Tibial nerve (tissue), 4 donors: ENCODE results near the gene CINP. TPM values are rescaled to one million over a fixed set of nuclear protein-coding genes. Genes with fewer than 3 reads are reported as not detected.

Experiments
- DNase-seq, 2 donors: peaks; one replicate each; pipeline ENCODE4 v3.0.0-alpha.2; 2019; ENCODE audit warnings: low spot score in 2 of 2
- H3K27ac ChIP-seq, 4 donors: fragments of 200-600 bp; sonication (generic) in 3 of 4; one replicate each; pipeline ENCODE4 v1.5.1; 2017 to 2019; ENCODE audit warnings: mild to moderate bottlenecking in 1 of 4
- H3K27me3 ChIP-seq, 2 donors: fragments of 200-600 bp; sonication (generic) in 1 of 2; one replicate each; pipeline versions ENCODE4 v1.5.1 to v1.6.0; 2017 to 2019
- H3K36me3 ChIP-seq, 3 donors: fragments of 200-600 bp; sonication (generic); one replicate each; pipeline ENCODE4 v1.5.1; 2018 to 2019
- H3K4me1 ChIP-seq, 4 donors: fragments of 200-600 bp; sonication (generic) in 3 of 4; one replicate each; pipeline ENCODE4 v1.5.1; 2017 to 2019
- H3K4me3 ChIP-seq, 4 donors: fragments of 200-600 bp; sonication (generic) in 3 of 4; one replicate each; pipeline ENCODE4 v1.5.1; 2017 to 2019; ENCODE audit warnings: mild to moderate bottlenecking in 1 of 4, moderate library complexity in 1 of 4
- H3K9me3 ChIP-seq, 4 donors: fragments of 200-600 bp; sonication (generic) in 3 of 4; one replicate each; pipeline ENCODE4 v1.5.1; 2017 to 2019
- EP300 ChIP-seq, 2 donors: sonication (generic); formaldehyde crosslinking; IDR thresholded peaks; one replicate each; pipeline ENCODE4 v1.6.1; 2017; ENCODE audit warnings: antibody characterized with exemption in 2 of 2, mild to moderate bottlenecking in 1 of 2
- POLR2A ChIP-seq, 2 donors: fragments of 450-650 bp; IDR thresholded peaks; one replicate each; pipeline ENCODE4 v1.6.1; 2017; ENCODE audit warnings: antibody characterized with exemption in 2 of 2, mild to moderate bottlenecking in 2 of 2, moderate library complexity in 2 of 2
- WGBS, 2 donors: methylation state at CpG; one replicate each; pipeline ENCODE4 v1.1.5; 2018; 5-methylcytosine and 5-hydroxymethylcytosine counted together
- total RNA-seq, 4 donors: library from RNA; depleted of rRNA; stranded (reverse); fragments of >200 nt; gene quantifications; one replicate each; pipeline ENCODE4 v1.1.0, GENCODE V29; 2016
- TF ChIP-seq, protein P1 (sequence below), 5 experiments: fragments of 200-600 bp in 3 of 5; fragments of 450-650 bp in 2 of 5; sonication (generic) in 3 of 5; IDR thresholded peaks; one replicate each; pipeline ENCODE4 v1.5.1; 2016 to 2019; ENCODE audit warnings: antibody characterized with exemption in 5 of 5, mild to moderate bottlenecking in 3 of 5, moderate library complexity in 2 of 5

Gene CINP
- 10 to 100 TPM; 21.2 to 40.2 (median 31.2) TPM for total RNA-seq

DNA sequence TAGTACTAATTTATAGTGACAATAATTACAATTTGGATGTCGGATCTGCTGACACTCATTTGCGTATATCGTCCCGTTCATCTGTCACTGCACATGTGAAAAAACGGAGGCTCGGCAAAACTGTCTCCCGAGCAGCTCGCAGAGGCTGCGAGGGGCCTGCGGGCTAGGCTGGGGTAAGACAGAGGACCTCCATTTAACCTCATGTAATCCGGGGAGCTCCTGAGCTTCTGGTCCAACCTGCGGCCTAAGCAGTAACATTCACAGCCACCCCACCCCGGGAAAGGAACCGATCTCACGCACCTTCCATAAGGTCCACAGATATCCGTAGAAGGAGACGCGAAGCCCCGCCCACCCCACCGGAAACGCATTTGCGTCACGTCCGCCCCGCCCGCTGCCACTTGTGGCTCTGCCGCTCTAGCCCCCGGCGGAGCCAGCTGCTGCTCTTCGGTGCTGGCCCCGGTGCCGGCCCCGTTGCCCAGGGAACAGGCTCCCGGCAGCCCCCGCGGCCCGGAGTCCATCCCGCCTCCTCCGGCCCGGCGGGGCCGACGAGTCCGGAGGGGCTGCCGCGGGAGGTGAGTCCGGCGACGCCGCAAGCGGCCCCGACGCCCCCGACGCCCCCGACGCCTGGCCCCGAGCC lies at the start of gene CINP, which contains the start of gene TECPR2:
TSS of gene CINP (minus strand) at position 346 of the 637 bp plus-strand sequence. CDS start at position 307, 39 bp downstream.
TSS of gene TECPR2 (plus strand) at position 397 of the 637 bp plus-strand sequence. CDS start 13,781 bp downstream, outside the sequence.
- 0% methylated on average over 16 to 29 of the region's 58 CpGs for WGBS, 2 donors
- peak; percentile 52 to 83 for TF ChIP-seq POLR2A (IDR thresholded peaks at IDR 0.05)
- peak; percentile 76 to 78 for TF ChIP-seq EP300 (IDR thresholded peaks at IDR 0.05)
- TF ChIP-seq, protein P1, sequence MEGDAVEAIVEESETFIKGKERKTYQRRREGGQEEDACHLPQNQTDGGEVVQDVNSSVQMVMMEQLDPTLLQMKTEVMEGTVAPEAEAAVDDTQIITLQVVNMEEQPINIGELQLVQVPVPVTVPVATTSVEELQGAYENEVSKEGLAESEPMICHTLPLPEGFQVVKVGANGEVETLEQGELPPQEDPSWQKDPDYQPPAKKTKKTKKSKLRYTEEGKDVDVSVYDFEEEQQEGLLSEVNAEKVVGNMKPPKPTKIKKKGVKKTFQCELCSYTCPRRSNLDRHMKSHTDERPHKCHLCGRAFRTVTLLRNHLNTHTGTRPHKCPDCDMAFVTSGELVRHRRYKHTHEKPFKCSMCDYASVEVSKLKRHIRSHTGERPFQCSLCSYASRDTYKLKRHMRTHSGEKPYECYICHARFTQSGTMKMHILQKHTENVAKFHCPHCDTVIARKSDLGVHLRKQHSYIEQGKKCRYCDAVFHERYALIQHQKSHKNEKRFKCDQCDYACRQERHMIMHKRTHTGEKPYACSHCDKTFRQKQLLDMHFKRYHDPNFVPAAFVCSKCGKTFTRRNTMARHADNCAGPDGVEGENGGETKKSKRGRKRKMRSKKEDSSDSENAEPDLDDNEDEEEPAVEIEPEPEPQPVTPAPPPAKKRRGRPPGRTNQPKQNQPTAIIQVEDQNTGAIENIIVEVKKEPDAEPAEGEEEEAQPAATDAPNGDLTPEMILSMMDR (IDR thresholded peaks at IDR 0.05) = peak in 1 of 5 experiments; percentile 33
- H3K27ac ChIP-seq = peak within 1 kb of the TSS; percentile 94 to 98 (median 96)

DNA sequence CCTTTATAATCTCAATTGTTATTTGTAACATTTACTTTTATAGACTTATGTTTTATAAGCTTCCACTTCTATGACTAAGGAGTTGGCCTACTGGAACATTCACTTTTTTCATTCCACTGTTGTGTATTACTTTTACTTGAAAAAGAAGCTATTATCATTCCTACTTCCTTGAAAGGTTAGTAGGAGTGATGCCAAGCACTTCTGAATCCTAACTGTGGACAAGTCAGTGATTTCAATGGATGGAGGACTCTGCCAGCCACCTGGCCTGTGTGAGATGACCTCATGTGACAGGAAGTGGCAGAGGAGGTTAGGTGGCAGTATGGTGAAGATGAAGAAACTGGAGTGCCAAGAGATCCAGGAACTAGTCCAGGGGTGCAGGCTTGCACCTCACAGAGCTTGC lies 46.0 kb upstream of the CINP start:
- peaks cover 0 to 8% (median 0%) of the 10 kb centered on the region in 4 donors for H3K4me1 ChIP-seq
- no peak for TF ChIP-seq POLR2A (IDR thresholded peaks at IDR 0.05)
- TF ChIP-seq, protein P1 (IDR thresholded peaks at IDR 0.05) = no peak
- no peak for TF ChIP-seq EP300 (IDR thresholded peaks at IDR 0.05)
- no peaks in the 10 kb centered on the region for H3K9me3 ChIP-seq
- H3K27ac ChIP-seq = peak overlapping the region in 1 of 4 donors; percentile 8
- no peak for DNase-seq
- H3K27me3 ChIP-seq = no peaks in the 10 kb centered on the region
- H3K4me3 ChIP-seq = no peak overlapping the region
- peaks cover 0 to 43% (median 0%) of the 10 kb centered on the region in 3 donors for H3K36me3 ChIP-seq

More for the DNA sequence above, at the start of gene CINP, which contains the start of gene TECPR2:
- no peaks in the 10 kb centered on the region for H3K27me3 ChIP-seq
- H3K4me3 ChIP-seq = peak within 1 kb of the TSS; percentile 76 to 96 (median 92)
- H3K4me1 ChIP-seq = peaks cover 0 to 44% (median 23%) of the 10 kb centered on the region in 4 donors
- H3K9me3 ChIP-seq = no peaks in the 10 kb centered on the region
- H3K36me3 ChIP-seq = peaks cover 0 to 13% (median 6%) of the 10 kb centered on the region in 3 donors
- peak; percentile 97 to 98 for DNase-seq

DNA sequence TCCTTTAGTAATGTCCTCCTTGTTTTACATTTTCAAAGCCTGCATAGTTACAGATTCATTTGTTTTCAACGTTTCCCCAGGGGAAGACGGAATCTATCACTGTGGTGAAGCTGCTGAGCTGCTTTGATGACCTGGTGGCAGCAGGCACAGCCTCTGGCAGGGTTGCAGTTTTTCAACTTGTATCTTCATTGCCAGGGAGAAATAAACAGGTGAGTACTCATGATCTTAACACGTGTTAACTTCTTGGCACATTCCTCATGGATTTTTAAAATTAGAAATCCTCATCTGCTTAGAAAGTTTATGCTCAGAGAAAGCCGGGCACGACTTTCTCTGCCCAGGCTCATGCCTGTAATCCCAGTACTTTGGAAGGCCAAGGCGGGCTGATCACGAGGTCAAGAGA lies 44.6 kb upstream of the CINP start:
- H3K4me1 ChIP-seq = peaks cover 0 to 8% (median 0%) of the 10 kb centered on the region in 4 donors
- DNase-seq = no peak
- H3K36me3 ChIP-seq = peaks cover 0 to 51% (median 0%) of the 10 kb centered on the region in 3 donors
- H3K27ac ChIP-seq = peak overlapping the region in 1 of 4 donors; percentile 50
- TF ChIP-seq, protein P1 (IDR thresholded peaks at IDR 0.05) = no peak
- TF ChIP-seq EP300 (IDR thresholded peaks at IDR 0.05) = no peak
- no peak for TF ChIP-seq POLR2A (IDR thresholded peaks at IDR 0.05)
- peaks cover 0 to 12% (median 4%) of the 10 kb centered on the region in 4 donors for H3K9me3 ChIP-seq
- H3K4me3 ChIP-seq = no peak overlapping the region
- no peaks in the 10 kb centered on the region for H3K27me3 ChIP-seq
- WGBS, 2 donors = 89 to 90% methylated on average over 7 of the region's 7 CpGs

DNA sequence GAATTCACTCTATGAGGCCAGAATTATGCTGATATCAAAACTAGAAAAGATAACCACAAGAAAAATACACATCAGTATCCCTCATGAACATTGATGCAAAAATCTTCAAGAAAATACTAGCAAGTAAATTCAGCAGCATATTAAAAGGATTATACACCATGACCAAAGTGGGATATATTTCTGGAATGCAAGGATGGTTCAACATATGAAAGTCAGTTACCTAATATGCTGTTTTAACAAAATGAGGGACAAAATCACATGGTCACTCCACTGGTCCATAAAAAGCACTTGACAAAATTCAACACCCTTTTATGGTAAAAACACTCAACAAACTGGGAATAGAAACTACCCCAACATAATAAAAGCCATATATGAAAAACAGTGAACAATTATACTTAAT lies 40.3 kb upstream of the CINP start:
- Histone ChIP-seq H3K36me3 (peaks cover 0 to 63% (median 0%) of the 10 kb centered on the region in 3 donors), H3K9me3 (peaks cover 0 to 23% (median 4%) of the 10 kb centered on the region in 4 donors), H3K4me1 (peaks cover 0 to 3% (median 0%) of the 10 kb centered on the region in 4 donors), H3K27me3 (no peaks in the 10 kb centered on the region), H3K4me3 (no peak overlapping the region), H3K27ac (no peak overlapping the region)
- TF ChIP-seq POLR2A (IDR thresholded peaks at IDR 0.05) (no peak), EP300 (IDR thresholded peaks at IDR 0.05) (no peak)
- TF ChIP-seq, protein P1 (IDR thresholded peaks at IDR 0.05) = no peak
- DNase-seq = no peak

DNA sequence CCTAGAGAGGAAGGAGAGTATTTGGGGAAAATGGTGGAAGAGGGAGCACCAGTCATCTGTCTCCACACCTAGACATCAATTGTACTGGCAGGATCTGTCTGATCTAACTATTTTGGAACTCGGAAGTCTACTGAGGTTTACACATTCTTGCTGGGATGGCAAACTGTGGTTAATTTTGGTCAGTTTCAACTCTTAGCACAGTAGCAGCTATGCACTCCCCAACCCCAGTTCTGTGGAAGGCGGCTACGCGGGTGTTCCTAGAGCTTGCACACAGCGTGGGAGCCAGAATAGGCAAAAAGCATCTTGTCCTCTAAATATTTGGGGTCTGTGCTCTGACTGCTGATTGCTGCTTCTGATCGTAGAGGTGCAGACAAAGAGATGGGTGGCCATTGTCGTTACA lies 33.8 kb upstream of the CINP start:
- peaks cover 0 to 44% (median 0%) of the 10 kb centered on the region in 3 donors for H3K36me3 ChIP-seq
- no peak for TF ChIP-seq POLR2A (IDR thresholded peaks at IDR 0.05)
- no peak for TF ChIP-seq EP300 (IDR thresholded peaks at IDR 0.05)
- TF ChIP-seq, protein P1 (IDR thresholded peaks at IDR 0.05) = no peak
- H3K27ac ChIP-seq = no peak overlapping the region
- no peak overlapping the region for H3K4me3 ChIP-seq
- H3K27me3 ChIP-seq = no peaks in the 10 kb centered on the region
- no peak for DNase-seq
- H3K9me3 ChIP-seq = peaks cover 0 to 6% (median 0%) of the 10 kb centered on the region in 4 donors
- whole genome bisulfite sequencing, 2 donors = 77 to 85% methylated on average over 7 of the region's 7 CpGs
- no peaks in the 10 kb centered on the region for H3K4me1 ChIP-seq
